Ascending aorta (tissue), 2 donors: ENCODE data around the gene PSMD6. TPM values are rescaled to one million over a fixed set of nuclear protein-coding genes. Genes with fewer than 3 reads are reported as not detected.

Experiments used
- DNase-seq, 2 donors: peaks; one replicate each; pipeline ENCODE4 v3.0.0-alpha.2; 2019; ENCODE audit warnings: low spot score in 2 of 2
- H3K27ac ChIP-seq, 2 donors: fragments of 200-600 bp; sonication (generic); one replicate each; pipeline ENCODE4 v1.5.1; 2016 to 2017; ENCODE audit warnings: mild to moderate bottlenecking in 1 of 2
- H3K27me3 ChIP-seq: fragments of 200-600 bp; sonication (generic); one replicate; pipeline ENCODE4 v1.5.1; 2017
- H3K36me3 ChIP-seq, 2 donors: fragments of 200-600 bp; sonication (generic); one replicate each; pipeline ENCODE4 v1.5.1; 2016
- H3K4me1 ChIP-seq, 2 donors: fragments of 200-600 bp; sonication (generic); one replicate each; pipeline ENCODE4 v1.5.1; 2016 to 2017; ENCODE audit warnings: mild to moderate bottlenecking in 1 of 2
- H3K4me3 ChIP-seq, 2 donors: fragments of 200-600 bp; sonication (generic); one replicate each; pipeline ENCODE4 v1.5.1; 2016 to 2017; ENCODE audit warnings: mild to moderate bottlenecking in 1 of 2
- H3K9me3 ChIP-seq, 2 donors: fragments of 200-600 bp; sonication (generic); one replicate each; pipeline ENCODE4 v1.5.1; 2016
- CTCF ChIP-seq, 3 experiments: fragments of 200-600 bp in 2 of 3; fragments of 450-650 bp in 1 of 3; sonication (generic) in 2 of 3; IDR thresholded peaks; one replicate each; pipeline ENCODE4 v1.5.1; 2016 to 2019; ENCODE audit warnings: antibody characterized with exemption in 3 of 3, mild to moderate bottlenecking in 1 of 3, moderate library complexity in 1 of 3
- intact Hi-C: fragments of 100-400 bp; cut with DNase I; formaldehyde crosslinking; loops from one replicate; pipeline ENCODE4 v1.15.1; 2023
- total RNA-seq: library from RNA; depleted of rRNA; stranded (reverse); fragments of >200 nt; gene quantifications from one replicate; pipeline ENCODE4 v1.1.0, GENCODE V29; 2016

Gene PSMD6
- total RNA-seq, 1 donor from 2014 or later = 49.2 TPM

DNA sequence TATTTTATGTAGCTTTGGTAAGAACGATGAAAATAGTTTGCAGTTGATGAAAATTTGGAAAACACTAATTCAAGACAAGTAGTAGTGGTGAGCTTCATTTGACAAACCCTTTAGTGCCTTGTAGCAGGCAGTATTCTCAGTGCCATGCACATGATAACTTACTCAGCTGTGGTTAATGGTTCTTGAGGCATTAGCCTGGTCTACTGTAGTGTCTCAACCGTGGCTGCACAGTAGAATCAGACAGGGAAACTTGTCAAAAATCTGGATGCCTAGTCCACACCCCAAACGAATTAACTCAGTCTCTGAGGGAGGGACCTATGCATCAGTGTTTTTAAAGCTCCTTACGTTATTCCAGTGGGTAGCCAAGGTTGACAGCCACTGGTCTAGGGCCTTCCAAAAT lies 45.4 kb downstream of the PSMD6 start:
- intact Hi-C loops = loop anchor here (5.0 kb wide), 1 partner anchor 66 kb away; the partner anchor contains the start of gene SCAANT1
- H3K4me1 ChIP-seq = peaks cover 3 to 16% of the 10 kb centered on the region in 2 donors
- H3K27me3 ChIP-seq = no peaks in the 10 kb centered on the region
- no peak for TF ChIP-seq CTCF (IDR thresholded peaks at IDR 0.05)
- no peak for DNase-seq
- no peaks in the 10 kb centered on the region for H3K9me3 ChIP-seq
- H3K27ac ChIP-seq = no peak overlapping the region
- no peak overlapping the region for H3K4me3 ChIP-seq
- H3K36me3 ChIP-seq = peaks cover 21 to 33% of the 10 kb centered on the region in 2 donors

- Histone ChIP-seq H3K9me3 (no peaks in the 10 kb centered on the region), H3K27me3 (no peaks in the 10 kb centered on the region), H3K4me1 (peaks cover 3 to 16% of the 10 kb centered on the region in 2 donors), H3K4me3 (no peak overlapping the region), H3K36me3 (peaks cover 13 to 26% of the 10 kb centered on the region in 2 donors), H3K27ac (no peak overlapping the region)
- DNase-seq = no peak
- intact Hi-C loops = loop anchor here (5.0 kb wide), 1 partner anchor 65 kb away; the partner anchor contains the start of gene SCAANT1
- TF ChIP-seq CTCF (IDR thresholded peaks at IDR 0.05) = no peak
Observed at GRCh38 chr3:63976872-63977200, 46.5 kb downstream of the PSMD6 start.

- Histone ChIP-seq H3K27ac (peak overlapping the region in 1 of 2 donors; percentile 6), H3K4me1 (peaks cover 3 to 16% of the 10 kb centered on the region in 2 donors), H3K36me3 (peaks cover 8 to 22% of the 10 kb centered on the region in 2 donors), H3K27me3 (no peaks in the 10 kb centered on the region), H3K9me3 (no peaks in the 10 kb centered on the region), H3K4me3 (no peak overlapping the region)
- TF ChIP-seq CTCF (IDR thresholded peaks at IDR 0.05) = no peak
- intact Hi-C loops = loop anchor here (5.0 kb wide), 1 partner anchor 64 kb away; the partner anchor contains the start of gene SCAANT1
- DNase-seq = no peak
Observed at GRCh38 chr3:63976161-63976871, 47.0 kb downstream of the PSMD6 start.

- H3K27ac ChIP-seq = no peak overlapping the region
Observed at GRCh38 chr3:63975723-63976122, 47.6 kb downstream of the PSMD6 start.

GRCh38 chr3:63974451-63974850 lies 48.8 kb downstream of the PSMD6 start:
- H3K36me3 ChIP-seq = peaks cover 0 to 7% of the 10 kb centered on the region in 2 donors
- no peaks in the 10 kb centered on the region for H3K27me3 ChIP-seq
- no peaks in the 10 kb centered on the region for H3K9me3 ChIP-seq
- TF ChIP-seq CTCF (IDR thresholded peaks at IDR 0.05) = no peak
- DNase-seq = no peak
- H3K27ac ChIP-seq = no peak overlapping the region
- intact Hi-C loops = no loop called here
- peaks cover 3 to 29% of the 10 kb centered on the region in 2 donors for H3K4me1 ChIP-seq
- no peak overlapping the region for H3K4me3 ChIP-seq

More at GRCh38 chr3:63975723-63976122, 47.6 kb downstream of the PSMD6 start:
- Histone ChIP-seq H3K4me1 (peaks cover 3 to 21% of the 10 kb centered on the region in 2 donors), H3K4me3 (no peak overlapping the region), H3K9me3 (no peaks in the 10 kb centered on the region), H3K27me3 (no peaks in the 10 kb centered on the region), H3K36me3 (peaks cover 2 to 16% of the 10 kb centered on the region in 2 donors)
- no peak for DNase-seq
- no peak for TF ChIP-seq CTCF (IDR thresholded peaks at IDR 0.05)
- intact Hi-C loops = loop anchor here (1.0 to 5.0 kb wide), 2 partner anchors 14 to 63 kb away; partner anchors contain the start of gene SCAANT1
